Measurements from ENCODE around the gene IFIT1.
"Not testable (repeated sequence)": the region's sequence is repeated elsewhere in the genome, so short reads cannot be mapped to it uniquely, and the experiment has no call there.

Gene IFIT1

DNA sequence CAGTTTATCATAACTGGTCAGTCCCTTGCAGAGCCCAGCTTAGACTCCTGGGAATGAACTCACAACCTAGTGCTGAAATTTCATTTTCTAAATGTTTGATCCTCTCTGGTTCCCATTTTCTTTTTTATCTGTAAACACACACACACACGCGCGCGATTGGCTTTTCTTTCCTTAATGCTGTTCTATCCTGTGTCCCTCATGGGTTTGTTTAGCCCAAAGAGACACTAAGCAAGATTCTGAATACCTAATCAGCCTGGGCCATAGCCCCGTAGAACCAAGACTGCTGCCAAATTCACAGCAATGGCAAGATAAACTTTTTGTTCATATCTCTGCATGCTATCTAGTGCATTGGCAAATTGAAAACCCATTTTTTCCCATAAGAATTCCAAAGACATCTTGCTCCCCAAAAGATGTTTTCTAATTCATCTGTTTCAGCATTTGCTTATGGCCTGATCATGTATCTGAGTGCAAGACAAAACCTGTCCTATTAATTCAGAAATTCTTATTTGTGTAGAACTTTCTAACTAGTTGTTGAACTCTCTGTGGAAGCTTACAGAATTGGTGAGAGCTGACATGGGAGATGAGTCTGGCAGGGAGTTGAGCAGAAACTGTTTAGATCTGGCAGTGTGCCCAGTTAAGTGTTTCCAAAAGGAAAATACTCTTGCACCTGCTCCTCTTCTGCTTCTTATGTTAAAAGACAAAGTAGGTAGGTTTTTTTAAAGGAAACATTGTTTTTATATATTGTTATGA lies 1.8 kb upstream of the IFIT1 start:
- H4K20me1 ChIP-seq (ENCODE audit: insufficient read depth, low read length): no peaks in the 10 kb centered on the region
- H3K27ac ChIP-seq (ENCODE audit: low read depth, low read length, poor library complexity, severe bottlenecking): no peak overlapping the region
- H3K4me3 ChIP-seq (ENCODE audit: low read depth, low read length, poor library complexity, severe bottlenecking): no peak overlapping the region
- no peaks in the 10 kb centered on the region for H3K27me3 ChIP-seq (ENCODE audit: insufficient read depth, low read length)
- H3K9me3 ChIP-seq (ENCODE audit: low read length): no peaks in the 10 kb centered on the region
- TF ChIP-seq, protein P1, sequence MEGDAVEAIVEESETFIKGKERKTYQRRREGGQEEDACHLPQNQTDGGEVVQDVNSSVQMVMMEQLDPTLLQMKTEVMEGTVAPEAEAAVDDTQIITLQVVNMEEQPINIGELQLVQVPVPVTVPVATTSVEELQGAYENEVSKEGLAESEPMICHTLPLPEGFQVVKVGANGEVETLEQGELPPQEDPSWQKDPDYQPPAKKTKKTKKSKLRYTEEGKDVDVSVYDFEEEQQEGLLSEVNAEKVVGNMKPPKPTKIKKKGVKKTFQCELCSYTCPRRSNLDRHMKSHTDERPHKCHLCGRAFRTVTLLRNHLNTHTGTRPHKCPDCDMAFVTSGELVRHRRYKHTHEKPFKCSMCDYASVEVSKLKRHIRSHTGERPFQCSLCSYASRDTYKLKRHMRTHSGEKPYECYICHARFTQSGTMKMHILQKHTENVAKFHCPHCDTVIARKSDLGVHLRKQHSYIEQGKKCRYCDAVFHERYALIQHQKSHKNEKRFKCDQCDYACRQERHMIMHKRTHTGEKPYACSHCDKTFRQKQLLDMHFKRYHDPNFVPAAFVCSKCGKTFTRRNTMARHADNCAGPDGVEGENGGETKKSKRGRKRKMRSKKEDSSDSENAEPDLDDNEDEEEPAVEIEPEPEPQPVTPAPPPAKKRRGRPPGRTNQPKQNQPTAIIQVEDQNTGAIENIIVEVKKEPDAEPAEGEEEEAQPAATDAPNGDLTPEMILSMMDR (IDR thresholded peaks at IDR 0.05; ENCODE audit: low read length): no peak
- no peak for TF ChIP-seq EZH2 (IDR thresholded peaks at IDR 0.05; ENCODE audit: borderline replicate concordance, low read length)
- H3K79me2 ChIP-seq (ENCODE audit: insufficient read depth, low read length): no peaks in the 10 kb centered on the region
- H3F3A ChIP-seq (ENCODE audit: insufficient read depth, low read length): no peaks in the 10 kb centered on the region
- H3K4me2 ChIP-seq (ENCODE audit: low read length): no peak overlapping the region
- H3K9me2 ChIP-seq (ENCODE audit: low read depth, low read length): no peaks in the 10 kb centered on the region
- H2AFZ ChIP-seq (ENCODE audit: low read length): no peak overlapping the region
- H3K4me1 ChIP-seq (ENCODE audit: insufficient read depth, low read length, severe bottlenecking): no peaks in the 10 kb centered on the region
- H3K9ac ChIP-seq (ENCODE audit: low read length): no peak overlapping the region
- H3K36me3 ChIP-seq (ENCODE audit: insufficient read depth, low read length): no peaks in the 10 kb centered on the region

DNA sequence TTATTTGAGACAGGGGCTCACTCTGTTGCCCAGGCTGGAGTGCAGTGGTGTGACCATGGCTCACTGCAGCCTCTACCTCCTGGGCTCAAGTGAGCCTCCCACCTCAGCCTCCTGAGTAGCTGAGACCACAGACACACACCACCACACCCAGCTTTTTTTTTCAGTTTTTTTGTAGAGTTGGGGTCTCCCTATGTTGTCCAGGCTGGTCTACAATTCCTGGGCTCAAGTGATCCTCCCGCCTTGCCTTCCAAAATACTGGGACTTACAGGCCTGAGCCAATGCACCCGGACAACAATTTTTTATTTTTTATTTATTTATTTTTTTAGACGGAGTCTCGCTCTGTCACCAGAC lies 1.2 kb upstream of the IFIT1 start:
- H3K4me2 ChIP-seq (ENCODE audit: low read length); H3K9me3 ChIP-seq (ENCODE audit: low read length); H3F3A ChIP-seq (ENCODE audit: insufficient read depth, low read length); H3K79me2 ChIP-seq (ENCODE audit: insufficient read depth, low read length); H4K20me1 ChIP-seq (ENCODE audit: insufficient read depth, low read length); H3K9ac ChIP-seq (ENCODE audit: low read length); H3K4me3 ChIP-seq (ENCODE audit: low read depth, low read length, poor library complexity, severe bottlenecking); H3K4me1 ChIP-seq (ENCODE audit: insufficient read depth, low read length, severe bottlenecking); H2AFZ ChIP-seq (ENCODE audit: low read length); H3K36me3 ChIP-seq (ENCODE audit: insufficient read depth, low read length); H3K27me3 ChIP-seq (ENCODE audit: insufficient read depth, low read length); H3K9me2 ChIP-seq (ENCODE audit: low read depth, low read length); H3K27ac ChIP-seq (ENCODE audit: low read depth, low read length, poor library complexity, severe bottlenecking): not testable (repeated sequence)

DNA sequence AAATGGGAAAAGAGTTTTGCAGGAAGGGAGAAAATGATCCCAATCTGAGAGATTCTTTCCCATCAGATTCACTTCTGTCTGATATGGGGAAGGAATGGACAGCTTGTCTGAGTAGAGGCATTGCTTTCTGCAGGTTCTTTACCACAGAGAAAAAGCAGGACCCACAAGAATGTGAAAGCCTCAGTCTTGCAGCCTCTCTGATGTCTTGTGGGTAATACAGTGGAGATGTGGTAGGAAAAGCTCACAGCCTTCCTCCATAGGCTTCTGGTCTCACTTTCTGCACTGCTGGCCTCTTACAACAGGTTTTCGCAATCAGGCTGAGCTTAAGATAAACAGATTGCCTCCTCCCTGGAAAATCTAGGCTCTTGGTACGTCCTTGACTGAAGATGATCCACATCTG lies 551 bp downstream of the IFIT1 start:
- Histone ChIP-seq H3K4me2 (ENCODE audit: low read length) (no peak overlapping the region), H3K27ac (ENCODE audit: low read depth, low read length, poor library complexity, severe bottlenecking) (no peak overlapping the region), H3F3A (ENCODE audit: insufficient read depth, low read length) (no peaks in the 10 kb centered on the region), H3K4me1 (ENCODE audit: insufficient read depth, low read length, severe bottlenecking) (no peaks in the 10 kb centered on the region), H3K79me2 (ENCODE audit: insufficient read depth, low read length) (no peaks in the 10 kb centered on the region), H2AFZ (ENCODE audit: low read length) (no peak overlapping the region), H3K27me3 (ENCODE audit: insufficient read depth, low read length) (no peaks in the 10 kb centered on the region), H3K9me3 (ENCODE audit: low read length) (no peaks in the 10 kb centered on the region), H3K9ac (ENCODE audit: low read length) (no peak overlapping the region), H3K4me3 (ENCODE audit: low read depth, low read length, poor library complexity, severe bottlenecking) (no peak overlapping the region), H4K20me1 (ENCODE audit: insufficient read depth, low read length) (no peaks in the 10 kb centered on the region), H3K36me3 (ENCODE audit: insufficient read depth, low read length) (no peaks in the 10 kb centered on the region; the same call in 1 of the 2 replicates), H3K9me2 (ENCODE audit: low read depth, low read length) (no peaks in the 10 kb centered on the region)
- TF ChIP-seq, protein P1 (IDR thresholded peaks at IDR 0.05; ENCODE audit: low read length): no peak
- TF ChIP-seq EZH2 (IDR thresholded peaks at IDR 0.05; ENCODE audit: borderline replicate concordance, low read length): no peak

DNA sequence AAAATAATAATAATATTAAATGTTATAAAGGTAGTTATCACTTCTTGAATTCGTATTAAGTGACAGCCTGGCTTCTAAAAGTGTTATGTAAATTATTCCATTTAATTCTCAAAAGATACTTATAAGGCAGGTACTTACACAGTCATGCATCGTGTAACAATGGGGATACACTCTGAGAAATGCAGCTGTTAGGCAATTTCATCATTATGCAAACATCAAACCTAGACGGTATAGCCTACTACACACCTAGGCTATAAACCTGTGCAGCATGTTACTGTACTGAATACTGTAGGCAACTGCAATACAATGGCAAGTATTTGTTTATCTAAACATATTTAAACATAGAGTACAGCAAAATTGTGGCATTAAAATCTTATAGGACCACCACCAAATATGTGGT lies 1.5 kb downstream of the IFIT1 start:
- H3K4me2 ChIP-seq (ENCODE audit: low read length): no peak overlapping the region
- H3K79me2 ChIP-seq (ENCODE audit: insufficient read depth, low read length): no peaks in the 10 kb centered on the region
- H4K20me1 ChIP-seq (ENCODE audit: insufficient read depth, low read length): no peaks in the 10 kb centered on the region
- no peaks in the 10 kb centered on the region for H3F3A ChIP-seq (ENCODE audit: insufficient read depth, low read length)
- no peak overlapping the region for H3K27ac ChIP-seq (ENCODE audit: low read depth, low read length, poor library complexity, severe bottlenecking)
- no peaks in the 10 kb centered on the region for H3K4me1 ChIP-seq (ENCODE audit: insufficient read depth, low read length, severe bottlenecking)
- H3K9me3 ChIP-seq (ENCODE audit: low read length): no peaks in the 10 kb centered on the region
- H3K27me3 ChIP-seq (ENCODE audit: insufficient read depth, low read length): no peaks in the 10 kb centered on the region
- H3K9me2 ChIP-seq (ENCODE audit: low read depth, low read length): no peaks in the 10 kb centered on the region
- TF ChIP-seq, protein P1 (IDR thresholded peaks at IDR 0.05; ENCODE audit: low read length): no peak
- no peak for TF ChIP-seq EZH2 (IDR thresholded peaks at IDR 0.05; ENCODE audit: borderline replicate concordance, low read length)
- H3K36me3 ChIP-seq (ENCODE audit: insufficient read depth, low read length): no peaks in the 10 kb centered on the region; the same call in 1 of the 2 replicates
- H2AFZ ChIP-seq (ENCODE audit: low read length): no peak overlapping the region
- H3K9ac ChIP-seq (ENCODE audit: low read length): no peak overlapping the region
- H3K4me3 ChIP-seq (ENCODE audit: low read depth, low read length, poor library complexity, severe bottlenecking): no peak overlapping the region
